ENCODE measurements around the gene SYT9. TPM values are rescaled to one million over a fixed set of nuclear protein-coding genes. Genes with fewer than 3 reads are reported as not detected.

SYT9 gene
- total RNA-seq, 2 donors from 2014 or later: 0.10 TPM; not detected in 1

DNA sequence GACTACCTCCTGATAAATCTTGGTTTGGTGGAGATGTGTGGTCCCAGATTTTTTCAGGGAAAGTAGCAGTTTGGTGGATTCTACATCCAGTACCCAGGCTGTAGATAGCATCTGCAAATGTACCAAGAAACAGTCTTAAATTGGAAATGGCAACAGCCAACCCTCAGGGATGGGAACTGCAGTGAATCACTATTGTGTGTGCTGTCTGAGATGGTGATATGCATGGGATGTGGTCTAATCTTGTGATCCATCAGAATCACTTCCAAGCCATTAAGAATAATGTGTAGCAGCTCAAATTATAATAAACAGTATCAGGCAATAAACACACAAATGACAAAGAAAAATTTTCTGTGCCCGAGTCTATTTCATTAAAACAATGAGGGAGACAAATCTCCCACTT lies 237.0 kb downstream of the SYT9 start:
- DNase-seq (ENCODE audit: low spot score): no peak
- intact Hi-C loops (cut with DNase I): no loop called here

DNA sequence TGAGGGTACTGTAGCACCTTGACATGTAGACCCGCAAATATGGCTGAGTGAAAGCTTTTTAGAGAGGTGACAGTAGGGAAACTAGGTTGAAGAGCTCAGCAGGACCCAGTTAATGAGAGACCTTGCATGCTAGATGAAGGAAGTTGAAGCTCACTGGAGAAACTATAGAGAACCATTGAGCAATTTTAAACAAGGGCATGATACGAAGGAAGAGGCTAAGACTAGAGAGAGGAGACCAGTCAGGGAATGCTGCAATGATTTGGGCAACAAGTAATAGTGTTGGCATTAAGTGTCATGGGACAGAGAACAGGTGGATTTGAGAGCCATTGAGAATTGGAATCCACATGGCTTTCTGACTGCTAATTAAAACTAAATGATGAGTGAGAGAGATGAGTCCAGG lies 237.7 kb downstream of the SYT9 start:
- no peak for DNase-seq (ENCODE audit: low spot score)
- intact Hi-C loops (cut with DNase I): no loop called here

DNA sequence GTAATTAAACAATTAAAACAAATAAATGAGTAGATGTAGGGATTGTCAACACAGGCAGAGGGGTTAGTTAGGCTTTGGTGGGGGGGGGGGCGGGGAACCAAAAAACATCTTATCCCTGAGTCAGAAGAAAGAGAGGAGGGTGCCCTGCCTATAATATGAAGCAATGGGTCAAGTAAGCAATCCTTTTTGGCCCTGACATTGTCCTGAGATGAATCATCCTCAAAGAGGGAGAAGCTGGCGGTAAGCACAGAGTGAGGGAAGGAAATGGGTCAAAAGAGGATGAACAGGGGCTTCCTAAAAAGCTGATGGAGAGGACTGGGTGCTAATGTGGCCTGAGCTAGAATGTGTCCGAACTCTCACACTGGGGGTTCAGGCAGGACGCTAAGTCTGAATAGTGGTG lies 238.3 kb downstream of the SYT9 start:
- intact Hi-C loops (cut with DNase I): no loop called here
- no peak for DNase-seq (ENCODE audit: low spot score)

DNA sequence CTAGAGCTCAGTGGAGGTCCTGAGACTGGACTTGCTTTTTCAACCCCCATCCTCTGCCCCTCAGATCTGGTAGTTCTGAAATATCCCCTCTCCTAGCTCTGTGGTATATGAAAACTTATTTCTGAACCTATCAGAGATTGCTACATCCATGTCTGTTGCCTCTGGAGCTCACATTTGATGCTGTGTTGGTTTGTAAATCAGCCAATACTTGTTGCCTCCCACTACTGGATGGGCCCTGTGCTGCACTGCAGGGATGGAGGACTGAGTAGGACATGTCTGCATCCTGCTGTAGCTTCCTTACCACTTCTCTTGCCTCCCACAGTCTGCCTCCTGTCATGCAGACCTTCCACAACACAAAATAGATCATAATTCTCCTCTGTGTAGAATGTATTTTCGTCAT lies 238.8 kb downstream of the SYT9 start:
- DNase-seq (ENCODE audit: low spot score): no peak

DNA sequence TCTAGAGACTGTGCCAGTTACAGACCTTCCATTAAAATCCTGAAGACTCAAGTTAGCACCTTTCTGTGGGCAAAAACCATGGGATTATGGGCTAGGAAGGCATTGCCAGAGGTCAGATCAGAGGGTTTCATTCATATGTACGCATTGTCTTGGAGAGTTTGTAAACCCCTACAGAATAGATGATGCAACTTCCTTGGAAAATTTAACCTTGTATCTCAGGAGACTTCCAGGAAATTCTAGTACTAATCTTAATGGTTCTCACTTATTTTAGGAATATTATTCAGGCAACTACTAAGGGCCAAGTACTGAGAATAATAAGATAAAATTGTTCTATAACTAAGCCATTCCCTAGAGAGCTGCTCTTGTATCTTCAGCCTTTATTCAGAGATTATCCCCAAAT lies 240.5 kb downstream of the SYT9 start:
- intact Hi-C loops (cut with DNase I): no loop called here
- no peak for DNase-seq (ENCODE audit: low spot score)

More for the DNA sequence above, 238.8 kb downstream of the SYT9 start:
- intact Hi-C loops (cut with DNase I): no loop called here

DNA sequence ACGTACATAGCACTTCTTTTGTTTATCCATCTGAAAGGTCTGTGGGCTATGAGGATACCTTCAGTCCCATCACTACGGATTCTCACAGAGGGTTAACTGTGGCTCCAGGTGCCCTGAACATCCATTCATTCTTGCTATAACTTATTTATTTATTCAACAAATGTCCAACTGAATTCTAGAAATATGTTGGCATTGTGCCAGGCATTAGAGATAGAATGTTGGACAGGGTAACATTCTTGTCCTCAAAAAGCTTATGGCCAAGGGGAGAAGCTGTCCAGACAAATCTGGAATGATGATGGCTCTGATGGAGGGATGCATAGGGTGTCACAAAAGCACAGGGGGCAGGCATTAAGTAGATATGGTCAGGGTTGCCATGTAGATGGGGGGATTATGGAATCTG lies 242.0 kb downstream of the SYT9 start:
- no peak for DNase-seq (ENCODE audit: low spot score)
- intact Hi-C loops (cut with DNase I): no loop called here

DNA sequence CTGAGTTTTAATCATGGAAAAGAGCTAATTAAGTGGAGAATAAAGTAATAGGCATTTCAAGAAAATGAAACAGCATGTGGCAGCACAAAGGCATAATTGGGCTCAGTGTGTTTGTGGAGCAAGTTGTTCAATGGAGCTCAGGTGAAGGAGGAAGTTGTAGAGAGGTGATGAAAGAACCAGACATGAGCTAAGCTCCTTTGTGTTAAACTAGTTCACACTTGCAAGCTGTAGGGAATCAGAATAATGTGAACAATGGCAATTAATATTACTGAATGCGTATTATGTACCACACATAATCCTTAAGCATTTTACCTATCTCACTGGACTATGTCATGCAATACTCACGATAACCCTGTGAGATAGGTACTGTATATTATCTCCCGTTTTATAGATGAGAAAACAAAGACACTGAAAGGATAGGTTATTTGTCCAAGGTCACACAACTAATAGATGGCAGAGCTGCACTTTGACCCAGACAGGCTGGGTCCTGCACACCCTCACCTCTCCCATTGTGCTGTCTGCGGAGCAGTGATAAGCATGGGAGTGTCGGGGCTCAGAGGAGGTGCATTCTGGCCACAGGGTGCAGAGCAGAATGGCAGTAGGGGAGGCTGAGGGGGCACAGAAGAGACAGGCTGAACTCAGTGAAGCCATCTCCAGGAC lies 242.5 kb downstream of the SYT9 start:
- intact Hi-C loops (cut with DNase I): no loop called here
- no peak for DNase-seq (ENCODE audit: low spot score)

DNA sequence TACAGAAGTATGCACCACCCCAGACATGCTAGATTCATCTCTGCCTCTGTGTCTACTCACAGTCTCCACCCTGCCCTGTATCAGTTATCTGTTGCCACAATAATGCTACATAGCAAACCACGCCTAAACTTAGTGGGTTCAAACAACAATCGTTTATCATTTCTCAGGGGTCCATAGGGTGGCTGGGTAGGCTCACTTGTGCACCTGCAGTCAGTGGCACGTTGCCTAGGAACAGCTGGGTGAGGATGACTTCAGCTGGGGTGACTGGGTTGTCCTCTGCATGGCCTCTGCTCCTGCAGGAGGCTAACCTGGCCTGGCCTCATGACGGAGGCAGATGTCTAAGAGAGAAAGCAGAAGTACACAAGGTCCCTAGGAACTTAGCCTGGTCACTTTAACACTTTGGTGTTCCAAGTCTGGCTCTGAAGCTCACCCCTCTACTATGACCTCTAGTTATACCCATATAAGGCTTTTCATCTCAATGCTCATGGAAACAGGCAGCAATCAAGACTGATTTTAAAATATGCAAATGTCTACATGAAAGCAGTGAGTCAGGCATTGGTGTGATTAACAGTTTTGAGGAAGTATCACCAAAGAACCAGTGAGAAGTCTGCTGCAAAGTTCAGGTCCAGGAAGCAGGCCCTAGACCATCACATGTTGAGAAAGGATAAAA lies 244.3 kb downstream of the SYT9 start:
- intact Hi-C loops (cut with DNase I): no loop called here
- DNase-seq (ENCODE audit: low spot score): no peak

DNA sequence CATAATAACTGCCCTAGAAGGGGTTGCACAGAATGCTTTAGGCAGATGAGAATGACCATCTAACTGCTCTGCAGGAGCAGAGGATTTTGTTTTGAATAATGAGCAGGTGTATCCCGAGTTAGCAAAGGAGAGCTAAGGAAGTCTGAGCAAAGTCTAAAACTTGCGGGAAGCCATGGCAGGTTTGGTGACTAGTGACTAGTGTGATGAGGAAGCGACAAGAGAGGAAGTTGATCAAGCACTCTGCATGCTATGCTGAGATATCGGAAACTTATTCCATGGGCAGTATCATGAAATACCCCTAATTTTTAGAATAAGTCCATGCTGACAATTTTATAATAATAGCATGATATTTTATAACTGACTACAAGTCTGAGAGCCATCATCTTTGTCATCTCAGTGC lies 246.5 kb downstream of the SYT9 start:
- DNase-seq (ENCODE audit: low spot score): no peak
- intact Hi-C loops (cut with DNase I): no loop called here

DNA sequence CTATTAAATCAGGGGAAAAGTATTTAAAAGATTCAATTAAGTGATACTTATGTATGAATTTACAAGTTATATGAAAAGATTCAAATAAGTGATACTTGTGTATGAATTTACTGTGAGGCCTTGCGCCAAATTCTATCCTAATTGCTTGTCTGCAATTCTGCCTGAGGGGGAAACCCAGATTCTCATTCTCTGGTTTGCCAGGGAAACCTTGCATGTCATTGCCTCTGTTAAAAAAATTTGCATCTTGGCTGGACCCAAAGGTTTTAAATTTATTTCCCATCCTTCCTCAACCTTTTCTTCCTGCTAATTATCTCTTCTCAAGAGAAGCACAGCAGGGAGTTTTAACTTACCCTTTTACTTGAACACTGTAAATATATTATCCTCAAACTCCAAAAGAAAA lies 247.4 kb downstream of the SYT9 start:
- DNase-seq (ENCODE audit: low spot score): no peak
- intact Hi-C loops (cut with DNase I): no loop called here

DNA sequence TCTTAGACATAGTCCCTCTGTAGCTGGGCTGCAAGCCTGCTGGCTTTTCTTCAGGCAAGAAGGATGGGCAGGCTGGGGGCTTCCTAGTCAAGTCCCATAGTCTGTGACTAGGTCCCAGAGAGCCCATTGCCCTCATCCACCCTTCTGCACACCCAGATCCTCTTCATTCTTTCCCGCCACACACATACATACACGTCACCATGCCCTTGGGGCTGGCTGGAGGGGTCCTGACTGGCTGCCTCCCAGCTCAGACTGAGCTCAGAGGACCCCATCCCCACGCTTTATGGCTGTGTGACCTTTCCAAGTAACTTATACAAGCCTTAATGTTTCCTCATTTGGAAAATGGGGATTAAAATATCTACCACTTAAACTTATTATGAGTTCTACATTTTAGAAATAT lies 248.5 kb downstream of the SYT9 start:
- no peak for DNase-seq (ENCODE audit: low spot score)

DNA sequence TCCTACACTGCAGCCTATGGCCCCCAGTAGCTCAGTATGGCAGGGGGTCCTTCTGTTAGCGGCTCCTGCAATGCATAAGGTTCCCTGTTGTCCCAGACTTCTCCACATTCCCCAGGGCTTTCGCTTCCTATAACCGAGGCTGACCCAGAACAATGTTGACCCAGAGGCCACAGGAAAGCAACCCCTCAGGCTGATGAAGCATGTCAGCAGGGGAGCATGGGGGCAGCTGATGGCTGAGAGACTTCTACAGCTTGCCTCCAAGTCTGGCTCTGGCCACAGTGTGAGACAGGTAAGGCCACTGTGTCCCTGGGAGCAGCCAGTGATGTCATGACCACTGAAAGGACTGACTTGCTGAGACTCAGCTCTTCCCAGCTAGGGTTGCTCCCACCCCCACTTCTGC lies 249.5 kb downstream of the SYT9 start:
- no peak for DNase-seq (ENCODE audit: low spot score)
- intact Hi-C loops (cut with DNase I): no loop called here

More for the DNA sequence above, 248.5 kb downstream of the SYT9 start:
- intact Hi-C loops (cut with DNase I): no loop called here

DNA sequence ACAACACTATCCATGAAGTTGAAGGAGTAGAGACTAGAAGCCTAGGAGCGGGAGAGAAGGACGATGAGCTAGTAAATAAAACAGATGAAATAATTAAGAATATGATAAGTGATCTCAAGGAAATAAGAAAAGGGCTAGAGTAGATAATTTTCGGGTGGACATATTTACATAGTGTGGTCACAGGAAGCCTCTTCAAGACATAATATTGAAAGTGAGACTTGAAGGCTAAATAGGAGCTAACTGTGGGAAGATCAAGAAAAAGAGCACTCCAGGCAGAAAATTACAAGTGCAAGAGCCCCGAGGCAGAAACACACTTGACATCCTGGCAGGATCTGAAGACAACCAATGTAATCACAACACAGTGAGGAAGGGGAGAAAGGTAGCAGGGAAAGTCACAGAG lies 250.2 kb downstream of the SYT9 start:
- intact Hi-C loops (cut with DNase I): no loop called here
- no peak for DNase-seq (ENCODE audit: low spot score)

DNA sequence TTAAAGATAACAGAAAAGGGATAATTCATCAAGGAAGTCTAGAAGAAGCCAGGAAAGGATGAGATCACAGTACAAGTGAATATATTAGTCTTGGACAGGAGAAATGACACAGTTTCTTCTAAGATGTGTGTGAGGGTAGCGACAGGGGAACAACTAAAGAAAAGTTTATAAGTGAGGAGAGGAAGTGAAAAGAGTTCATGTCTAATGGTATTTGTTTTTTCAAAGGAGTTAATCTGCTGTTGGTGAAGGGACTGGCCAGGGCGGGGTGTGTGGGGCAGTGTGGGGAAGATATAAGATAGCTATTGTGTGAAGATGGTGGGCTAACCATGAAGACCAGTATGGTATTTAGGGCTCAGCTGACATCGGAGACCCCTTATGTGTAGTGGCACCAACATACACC lies 254.5 kb downstream of the SYT9 start:
- intact Hi-C loops (cut with DNase I): no loop called here
- DNase-seq (ENCODE audit: low spot score): no peak

DNA sequence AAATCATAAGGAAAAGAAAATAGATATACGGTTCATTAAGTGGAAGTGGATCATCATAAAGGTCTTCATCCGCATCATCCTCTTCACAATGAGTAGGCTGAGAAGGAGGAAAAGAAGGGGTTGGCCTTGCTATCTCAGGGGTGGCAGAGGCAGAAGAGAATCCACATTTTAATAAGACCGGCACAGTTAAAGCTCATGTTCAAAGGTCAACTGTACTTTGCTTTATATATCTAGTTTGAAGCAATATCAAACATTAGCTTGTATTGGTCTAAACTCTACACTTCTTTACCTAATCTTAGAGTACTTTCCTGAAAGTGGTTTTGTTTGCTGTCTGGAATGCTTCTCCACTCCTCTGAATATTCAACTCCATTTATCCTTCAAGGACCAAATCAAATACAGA lies 256.4 kb downstream of the SYT9 start:
- no peak for DNase-seq (ENCODE audit: low spot score)
- intact Hi-C loops (cut with DNase I): no loop called here

DNA sequence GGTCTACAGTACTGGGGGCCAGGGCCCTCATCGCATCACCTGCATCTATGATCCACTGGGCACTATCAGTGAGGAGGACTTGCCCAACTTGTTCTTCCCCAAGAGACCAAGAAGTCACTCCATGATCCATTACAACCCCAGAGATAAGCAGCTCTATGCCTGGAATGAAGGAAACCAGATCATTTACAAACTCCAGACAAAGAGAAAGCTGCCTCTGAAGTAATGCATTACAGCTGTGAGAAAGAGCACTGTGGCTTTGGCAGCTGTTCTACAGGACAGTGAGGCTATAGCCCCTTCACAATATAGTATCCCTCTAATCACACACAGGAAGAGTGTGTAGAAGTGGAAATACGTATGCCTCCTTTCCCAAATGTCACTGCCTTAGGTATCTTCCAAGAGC lies 258.3 kb downstream of the SYT9 start:
- no peak for DNase-seq (ENCODE audit: low spot score)
- intact Hi-C loops (cut with DNase I): loop anchor here in 1 of 2 donors (10.0 kb wide), 1 partner anchor 65 kb away; no protein-coding TSS in a partner anchor

DNA sequence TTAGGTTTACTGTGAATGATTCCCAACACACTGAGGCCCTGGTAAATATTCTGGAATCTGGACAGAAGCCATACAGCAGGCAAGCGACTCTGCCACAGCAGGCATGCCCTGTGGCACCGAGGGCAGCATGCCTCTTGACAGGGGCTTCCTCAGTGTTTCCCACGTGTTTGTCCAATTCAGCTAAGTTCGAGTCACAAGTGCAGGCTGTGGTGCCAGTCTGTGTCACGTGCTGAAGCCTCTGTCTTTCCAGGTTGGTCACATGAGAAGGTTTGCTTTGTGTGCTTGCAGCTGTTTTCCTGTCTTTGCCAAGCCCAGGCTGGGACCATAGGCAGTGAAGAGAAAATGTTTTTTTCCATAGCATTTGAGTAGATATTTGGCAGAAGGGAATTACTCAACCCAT lies 259.7 kb downstream of the SYT9 start:
- intact Hi-C loops (cut with DNase I): loop anchor here in 1 of 2 donors (10.0 kb wide), 1 partner anchor 63 kb away; no protein-coding TSS in a partner anchor
- no peak for DNase-seq (ENCODE audit: low spot score)

DNA sequence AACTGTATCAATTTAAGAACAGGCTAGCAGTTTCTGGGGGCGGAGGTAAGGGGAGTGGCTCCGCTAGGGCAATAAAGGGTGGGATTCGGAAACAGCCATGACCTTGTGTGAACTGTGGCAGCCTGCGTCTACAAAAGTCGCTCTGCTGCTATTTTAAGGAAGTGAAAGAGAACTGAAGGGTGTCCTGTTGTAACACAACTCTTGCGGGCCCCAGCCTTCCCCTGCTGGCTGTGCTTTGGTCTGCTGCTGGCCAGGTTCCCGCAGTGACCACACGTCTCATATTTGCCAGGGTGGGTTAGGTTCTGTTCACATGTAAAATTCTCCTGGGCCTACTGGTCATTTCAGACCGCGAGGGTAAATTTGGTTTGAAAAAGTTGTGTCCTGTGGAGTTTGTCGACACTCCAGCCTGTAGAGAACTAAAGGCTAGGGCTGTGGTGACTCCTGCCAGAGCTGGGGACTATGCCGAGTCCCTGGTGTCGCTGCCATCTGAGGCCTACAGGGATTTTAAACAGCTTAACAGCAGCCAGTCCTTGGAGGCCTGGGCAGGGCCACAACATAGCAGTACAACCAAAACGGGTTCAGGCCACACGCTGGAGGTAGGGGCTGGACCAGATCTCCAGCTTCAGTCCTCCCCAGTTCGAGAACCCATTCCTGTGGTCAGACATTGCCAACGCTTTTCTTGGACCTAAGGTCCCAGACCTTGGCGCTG lies 261.0 kb downstream of the SYT9 start:
- DNase-seq (ENCODE audit: low spot score): peak; percentile 95
- intact Hi-C loops (cut with DNase I): loop anchor here in 1 of 2 donors (10.0 kb wide), 1 partner anchor 62 kb away; no protein-coding TSS in a partner anchor

DNA sequence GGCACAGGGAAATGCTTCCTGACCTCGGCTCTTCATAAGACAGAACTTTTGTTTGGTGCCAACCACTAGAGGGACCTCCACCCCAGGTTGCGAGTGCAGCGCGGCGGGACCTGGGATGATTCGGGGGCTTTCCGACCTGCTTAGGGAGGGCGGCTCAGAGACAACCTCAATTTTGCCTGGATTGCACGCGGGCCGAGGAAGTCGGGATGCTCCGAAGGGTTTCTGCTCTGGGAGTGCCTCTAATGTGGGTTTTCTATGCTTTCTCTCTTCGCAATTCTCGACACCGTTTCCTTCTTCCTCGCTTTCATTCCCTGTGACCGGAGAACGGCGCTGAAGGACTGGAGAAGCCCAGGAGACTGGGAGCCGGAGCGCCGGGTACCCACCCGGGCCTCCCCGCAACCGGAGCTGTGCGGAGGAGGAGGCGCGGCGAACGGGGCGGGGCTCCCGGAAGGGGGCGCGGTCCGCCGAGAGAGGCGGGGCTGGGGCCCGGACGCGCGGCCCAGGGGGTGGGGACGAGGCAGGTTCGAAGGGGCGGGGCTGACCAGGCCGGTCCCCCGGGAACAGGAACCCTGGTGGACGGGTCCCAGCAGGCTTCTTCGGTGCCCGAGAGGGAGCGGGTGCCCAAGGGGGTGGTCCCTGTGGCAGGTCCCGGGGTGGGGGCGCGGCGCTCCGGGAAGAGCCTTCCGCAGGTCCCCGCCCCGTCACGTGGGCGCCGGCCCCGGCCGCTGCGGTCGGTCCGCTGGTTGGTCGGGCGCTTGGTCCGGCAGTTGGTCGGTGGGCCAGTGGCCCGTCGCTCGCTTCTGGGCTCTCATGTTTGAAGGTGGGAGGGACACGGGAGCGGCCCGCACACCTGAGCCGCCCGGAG lies 261.8 kb downstream of the SYT9 start, which contains the start of gene PPFIBP2:
PPFIBP2 (plus strand) TSS at position 766 of the 865 bp plus-strand sequence. CDS start 35,477 bp downstream, outside the sequence.
- intact Hi-C loops (cut with DNase I): loop anchor here in 1 of 2 donors (10.0 kb wide), 1 partner anchor 61 kb away; no protein-coding TSS in a partner anchor
- DNase-seq (ENCODE audit: low spot score): peak; percentile 94

All from posterior vena cava (tissue), 2 donors.